H1 (cell line): ENCODE results near the gene EBF3.

Experiments used
- BACH1 ChIP-seq: IDR thresholded peaks from 2 replicates; pipeline ENCODE4 v1.6.1; 2012; ENCODE audit warnings: low read length, improper control_type of control experiment
- CHD2 ChIP-seq: IDR thresholded peaks from 2 replicates; pipeline ENCODE4 v1.6.1; 2012; ENCODE audit warnings: low read length, improper control_type of control experiment
- CTCF ChIP-seq, 3 experiments: IDR thresholded peaks; 1 replicate in 2 of 3; 2 replicates in 1 of 3; pipeline versions ENCODE4 v1.5.1 to v1.6.1; 2011; ENCODE audit warnings: low read length in 3 of 3, mild to moderate bottlenecking in 3 of 3, inconsistent platforms in 2 of 3, low read depth in 1 of 3, moderate library complexity in 1 of 3; ENCODE audit not compliant: insufficient read depth in 1 of 3; ENCODE audit errors: control extremely low read depth in 1 of 3
- EZH2 ChIP-seq: fragments of 200-600 bp; sonication (generic); IDR thresholded peaks from 2 replicates; pipeline ENCODE4 v1.7.1; 2012; ENCODE audit warnings: low read depth, mild to moderate bottlenecking, moderate library complexity, low read length, inconsistent platforms; ENCODE audit not compliant: severe bottlenecking
- JUND ChIP-seq: IDR thresholded peaks from 2 replicates; pipeline ENCODE4 v1.6.1; 2011; ENCODE audit warnings: mild to moderate bottlenecking, improper control_type of control experiment, low read length
- POLR2A ChIP-seq, 2 experiments: IDR thresholded peaks; 1 replicate in 1 of 2; 2 replicates in 1 of 2; pipeline ENCODE4 v1.6.1; 2011; ENCODE audit warnings: low read depth in 2 of 2, low read length in 2 of 2, mild to moderate bottlenecking in 2 of 2; ENCODE audit errors: control extremely low read depth in 1 of 2
- SRF ChIP-seq: IDR thresholded peaks from 2 replicates; pipeline ENCODE4 v1.6.1; 2011; ENCODE audit warnings: mild to moderate bottlenecking, low read depth, low read length, moderate library complexity
- SUZ12 ChIP-seq: fragments of 200-600 bp; sonication (generic); IDR thresholded peaks from 2 replicates; pipeline ENCODE4 v1.6.1; 2012; ENCODE audit warnings: mild to moderate bottlenecking, inconsistent platforms, low read length, moderate library complexity, mixed read lengths
- TCF12 ChIP-seq: IDR thresholded peaks from 2 replicates; pipeline ENCODE4 v1.6.1; 2011; ENCODE audit warnings: low read depth, mild to moderate bottlenecking, low read length

- no peak for TF ChIP-seq SUZ12
- TF ChIP-seq CHD2, result no peak
- no peak for TF ChIP-seq CTCF (IDR thresholded peaks at IDR 0.05; ENCODE audit: control extremely low read depth in 1 of 3, insufficient read depth in 1 of 3, low read depth in 1 of 3, low read length in 3 of 3)
- no peak for TF ChIP-seq TCF12
- no peak for TF ChIP-seq JUND
- TF ChIP-seq POLR2A (IDR thresholded peaks at IDR 0.05; ENCODE audit: control extremely low read depth in 1 of 2, low read depth in 2 of 2, low read length in 2 of 2), result no peak
- TF ChIP-seq SRF, result no peak
- TF ChIP-seq EZH2, result no peak
- TF ChIP-seq BACH1, result no peak
These were observed 90.7 kb downstream of the EBF3 start for GRCh38 chr10:129873351-129873750.
